Pulmonary artery endothelial cell (primary cell): ENCODE measurements around the gene P3R3URF. TPM values are rescaled to one million over a fixed set of nuclear protein-coding genes. Genes with fewer than 3 reads are reported as not detected.

Experiments
- DNase-seq: peaks from one replicate; pipeline ENCODE4 v3.0.0-alpha.2; 2011; ENCODE audit warnings: low read depth, low spot score
- total RNA-seq: library from RNA; depleted of rRNA; stranded (reverse); fragments of >200 nt; gene quantifications from 2 replicates; pipeline ENCODE4 v1.2.3, GENCODE V29; 2014

P3R3URF gene
- total RNA-seq, 1 donor from 2014 or later, result not detected

DNA sequence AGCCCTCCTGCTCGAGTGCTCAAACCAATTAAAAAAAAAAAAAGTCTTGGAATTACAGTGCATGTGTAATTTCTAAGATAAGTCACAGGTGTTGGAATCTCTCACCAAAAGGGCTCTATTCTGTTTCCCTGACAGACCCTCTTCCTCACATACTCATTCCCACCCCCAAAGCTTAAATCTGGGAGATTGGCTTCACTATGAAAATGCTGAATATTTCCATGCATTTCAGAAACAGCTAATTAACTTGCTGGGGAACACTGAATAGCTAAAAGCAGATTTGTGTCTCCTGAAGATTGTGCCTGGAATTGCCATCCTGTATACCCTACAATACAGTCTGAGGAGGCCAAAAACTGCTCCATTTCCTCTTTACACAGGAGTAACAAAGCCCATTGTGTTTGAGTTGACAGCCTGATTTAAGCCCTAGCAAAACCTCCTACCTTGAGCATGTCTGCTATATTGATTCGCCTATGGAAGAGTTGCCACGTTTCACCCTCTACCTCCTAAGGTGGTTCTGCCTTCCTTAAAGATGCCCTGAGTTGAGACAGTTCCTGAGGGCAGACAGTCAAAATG, 42.4 kb downstream of the P3R3URF start:
- no peak for DNase-seq

DNA sequence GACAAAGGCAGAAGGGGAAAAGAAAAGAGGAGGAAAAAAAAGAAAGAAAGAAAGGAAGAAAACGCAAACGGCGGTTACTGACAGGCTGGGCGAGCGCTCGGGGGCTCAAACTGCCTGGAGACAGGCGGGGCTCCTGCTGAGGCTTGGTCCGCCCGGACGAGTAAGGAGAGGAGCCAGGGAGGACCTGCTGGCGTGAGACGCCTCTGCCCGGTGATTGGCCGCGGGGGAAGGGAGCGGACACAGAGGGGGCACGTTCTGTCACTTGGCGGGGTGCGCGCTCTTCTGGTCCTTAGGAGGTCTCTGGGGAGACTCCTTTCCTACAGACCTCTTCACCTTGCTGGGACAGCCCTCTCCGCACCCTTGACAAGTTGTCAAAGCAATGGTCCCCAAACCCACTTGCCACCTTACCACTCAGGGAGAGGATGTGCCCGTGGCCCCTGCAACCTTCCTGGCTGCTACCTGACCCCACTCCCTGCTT, 43.1 kb downstream of the P3R3URF start:
- no peak for DNase-seq

DNA sequence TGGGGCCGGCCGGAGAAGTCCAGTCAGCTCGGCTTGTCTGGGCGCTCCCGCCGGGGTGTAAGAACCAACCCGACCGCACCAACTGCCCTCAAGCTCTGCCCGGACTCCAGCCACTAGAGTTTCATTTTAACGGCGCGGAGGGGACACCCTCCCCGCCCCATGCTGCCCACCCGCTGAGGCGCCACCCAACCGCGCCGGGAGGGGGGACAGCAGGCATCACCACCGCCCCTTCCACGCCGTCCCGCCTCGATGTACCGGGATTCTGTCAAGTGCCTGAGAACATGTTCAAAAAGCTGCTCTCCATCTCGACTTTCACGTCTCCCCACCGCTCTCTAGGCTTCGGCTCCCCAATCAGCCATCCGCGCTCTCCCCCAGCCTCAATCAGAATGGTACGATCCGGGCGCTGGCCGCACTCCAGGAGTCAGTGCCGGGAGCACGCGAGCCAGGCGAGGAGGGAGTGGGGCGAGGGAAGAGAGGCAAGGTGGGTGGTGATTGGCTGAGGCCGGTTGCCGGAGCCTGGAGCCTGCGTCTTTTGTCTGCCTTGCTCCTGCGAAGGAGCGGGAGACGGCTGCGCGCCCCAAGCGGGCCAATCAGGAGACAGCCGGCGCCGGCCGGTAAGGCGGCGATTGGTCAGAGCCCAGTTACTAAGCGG, 43.6 kb downstream of the P3R3URF start, which contains the start of gene PIK3R3:
PIK3R3 (minus strand) TSS at position 101 of the 652 bp plus-strand sequence. CDS start 677 bp downstream, outside the sequence.
- peak; percentile 98 for DNase-seq

- DNase-seq, result no peak
Observed at GRCh38 chr1:46131712-46132528, 44.4 kb downstream of the P3R3URF start.

GRCh38 chr1:46131093-46131492, 45.2 kb downstream of the P3R3URF start:
- no peak for DNase-seq

DNA sequence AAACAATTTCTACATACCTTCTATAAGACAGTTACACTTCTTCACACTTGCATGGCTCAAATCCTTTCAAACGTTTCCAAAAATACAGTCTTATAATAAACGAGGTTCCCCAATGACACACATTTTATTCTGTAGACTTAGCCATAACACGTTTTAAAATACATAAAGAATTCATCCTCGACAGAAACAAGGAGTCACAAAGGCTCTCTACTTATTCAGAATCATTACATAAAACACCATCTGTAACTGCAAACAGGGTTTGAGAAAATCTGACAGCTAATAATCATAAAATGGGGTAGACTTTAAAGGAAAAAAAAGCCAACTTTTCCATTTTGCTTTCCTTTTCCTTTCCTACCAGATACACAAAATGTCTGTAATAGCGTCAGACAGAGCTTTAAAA, 45.7 kb downstream of the P3R3URF start:
- DNase-seq, result no peak

DNA sequence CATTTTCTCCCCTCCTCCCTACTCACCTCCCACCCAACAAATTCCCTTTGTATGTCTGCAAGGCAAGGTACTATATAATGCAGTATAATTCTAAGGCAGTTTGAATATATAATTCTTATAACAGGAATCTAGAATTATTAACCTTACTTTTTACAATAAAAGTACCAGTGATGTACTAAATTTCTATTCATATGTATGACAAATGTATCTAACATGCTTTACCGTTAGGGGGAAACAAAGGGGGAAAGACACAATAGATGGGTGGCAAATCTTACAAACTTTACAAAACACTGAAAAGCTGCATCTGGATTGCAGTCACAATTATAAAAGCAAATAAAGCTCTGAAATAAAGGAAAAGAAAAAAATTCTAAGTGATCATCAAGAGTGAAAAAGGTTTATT, 46.2 kb downstream of the P3R3URF start:
- no peak for DNase-seq

- no peak for DNase-seq
Observed at GRCh38 chr1:46128344-46128743, 47.9 kb downstream of the P3R3URF start.

Other genes with a start within 250 kb of the P3R3URF start
- 10.7 and 11.4 TPM in 2 replicates for gene PIK3R3, start 43.9 kb downstream of the P3R3URF start, total RNA-seq
- 0.21 and 0.59 TPM in 2 replicates for gene TSPAN1, start 1.4 kb downstream of the P3R3URF start, total RNA-seq
- 46.2 and 48.9 TPM in 2 replicates for gene POMGNT1, start 21.9 kb upstream of the P3R3URF start, total RNA-seq
- gene LURAP1, start 26.8 kb upstream of the P3R3URF start, total RNA-seq, result 2.0 and 3.4 TPM in 2 replicates
- gene RAD54L, start 71.3 kb upstream of the P3R3URF start, total RNA-seq, result 5.1 and 7.4 TPM in 2 replicates
- 61.6 and 67.6 TPM in 2 replicates for gene LRRC41, start 127.1 kb upstream of the P3R3URF start, total RNA-seq
- gene UQCRH, start 127.2 kb upstream of the P3R3URF start, total RNA-seq, result 191 and 376 TPM in 2 replicates
- 17.3 and 22.8 TPM in 2 replicates for gene NSUN4, start 164.3 kb upstream of the P3R3URF start, total RNA-seq
- gene FAAH, start 217.8 kb upstream of the P3R3URF start, total RNA-seq, result 0.39 and 0.46 TPM in 2 replicates